GM21381 (cell line): Measurements from ENCODE around the gene ARHGAP45.
"Not testable (repeated sequence)": the region's sequence is repeated elsewhere in the genome, so short reads cannot be mapped to it uniquely, and the experiment has no call there.

Experiments
- ATAC-seq: cut with Tn5 transposase; IDR thresholded peaks from one replicate; pipeline ENCODE4 v1.9.1; 2021; ENCODE audit warnings: mild to moderate bottlenecking, moderate library complexity; ENCODE audit not compliant: unreplicated experiment

Gene ARHGAP45

GRCh38 chr19:1066748-1067340 is at the start of gene ARHGAP45:
TSS of gene ARHGAP45 (plus strand) at chr19:1067167. CDS start at chr19:1067406, 239 bp downstream.
- ATAC-seq: no peak

DNA sequence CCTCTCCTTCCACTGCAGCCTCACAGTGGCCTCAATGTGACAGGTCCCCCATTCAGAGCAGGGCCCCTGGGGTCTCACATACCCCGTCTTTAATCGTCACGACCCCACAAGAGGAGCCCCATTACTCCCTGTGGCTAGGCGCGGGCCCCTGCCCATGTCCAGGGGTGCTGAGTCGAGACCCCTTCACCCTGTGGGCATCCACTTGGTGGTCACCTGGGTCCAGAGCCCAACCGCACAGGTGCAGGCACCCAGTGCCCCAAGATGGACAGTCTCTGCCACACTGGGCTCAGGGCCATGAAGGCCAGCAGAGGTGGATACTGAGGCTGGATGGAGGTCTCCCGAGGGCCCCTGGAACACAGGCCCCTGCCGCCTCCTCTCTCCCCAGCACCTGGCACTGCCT is 49.1 kb upstream of the ARHGAP45 start:
- ATAC-seq: no peak

DNA sequence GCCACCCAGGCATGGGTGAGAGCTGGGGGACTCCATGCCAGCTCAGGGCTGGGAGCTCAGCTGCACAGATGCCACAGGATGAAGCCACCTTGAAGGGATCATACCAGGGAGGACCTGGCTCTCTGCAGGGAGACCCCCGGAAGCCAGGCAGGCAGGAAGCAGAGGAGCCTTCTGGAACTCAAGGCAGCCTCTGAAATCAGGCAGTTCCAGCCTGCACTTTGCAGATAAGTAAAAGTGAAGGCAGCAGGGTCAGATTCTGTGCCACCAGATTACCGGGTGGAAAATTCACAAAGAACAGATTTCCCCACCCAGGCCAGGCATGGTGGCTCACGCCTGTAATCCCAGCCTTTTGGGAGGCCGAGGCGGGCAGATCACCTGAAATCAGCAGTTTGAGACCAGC is 48.6 kb upstream of the ARHGAP45 start:
- no peak for ATAC-seq

DNA sequence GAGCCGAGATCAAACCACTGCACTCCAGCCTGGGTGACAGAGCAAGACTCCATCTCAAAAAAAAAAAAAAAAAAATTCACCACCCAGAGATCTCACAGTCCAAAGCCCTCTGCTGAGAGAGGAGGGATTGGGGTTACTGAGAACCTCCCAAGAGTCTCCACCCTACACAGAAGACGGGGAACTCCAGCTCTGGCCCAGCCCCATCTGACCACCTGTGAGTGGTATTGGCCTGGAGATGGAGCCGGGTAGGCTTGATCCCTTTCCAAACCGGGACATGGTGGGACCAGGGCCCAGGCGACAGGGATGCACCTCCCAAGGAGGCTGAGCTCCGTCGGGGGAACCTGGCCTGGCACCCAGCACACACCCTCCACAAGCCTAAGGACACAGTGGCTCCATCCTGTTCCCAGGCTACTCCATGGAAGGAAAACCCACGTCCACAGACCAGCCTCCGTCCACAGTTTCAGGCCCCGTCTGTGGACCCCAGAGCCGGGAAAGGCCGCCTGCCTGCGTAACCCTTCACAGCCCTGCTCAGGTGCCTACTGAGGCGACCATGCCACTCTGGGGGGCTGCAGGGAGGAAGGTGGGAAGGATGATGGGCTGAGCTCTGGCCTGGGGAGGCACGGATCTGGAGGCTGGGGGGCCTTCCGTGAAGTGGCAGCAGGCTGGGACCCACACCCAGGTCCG is 47.9 kb upstream of the ARHGAP45 start:
- no peak for ATAC-seq

DNA sequence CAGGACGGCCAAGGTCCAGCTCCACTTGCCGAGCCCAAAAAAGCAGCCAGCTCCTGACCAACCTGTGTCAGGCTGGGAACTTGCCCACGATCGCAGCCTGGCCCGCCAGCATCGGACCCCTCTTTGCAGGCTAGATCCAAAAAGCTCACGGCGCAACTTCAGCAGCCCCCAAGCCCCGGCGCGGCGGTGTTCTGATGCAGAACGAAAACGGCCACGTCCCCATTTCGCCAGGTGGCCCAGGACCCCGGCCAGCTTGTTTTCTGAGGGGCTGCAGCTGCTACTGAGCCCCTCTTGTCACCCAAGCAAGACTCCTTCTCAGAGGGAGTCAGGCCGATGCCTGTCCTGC is 47.4 kb upstream of the ARHGAP45 start:
- ATAC-seq: no peak

GRCh38 chr19:1019980-1020867 is 46.7 kb upstream of the ARHGAP45 start:
- no peak for ATAC-seq

- ATAC-seq: peak; percentile 74
These were observed 46.0 kb upstream of the ARHGAP45 start, which contains the start of gene TMEM259 for GRCh38 chr19:1020868-1021425. TSS of gene TMEM259 (minus strand) at chr19:1021123. CDS start at chr19:1020996, 127 bp downstream.

- ATAC-seq: not testable (repeated sequence)
These were observed 43.1 kb upstream of the ARHGAP45 start for GRCh38 chr19:1023883-1024188.

DNA sequence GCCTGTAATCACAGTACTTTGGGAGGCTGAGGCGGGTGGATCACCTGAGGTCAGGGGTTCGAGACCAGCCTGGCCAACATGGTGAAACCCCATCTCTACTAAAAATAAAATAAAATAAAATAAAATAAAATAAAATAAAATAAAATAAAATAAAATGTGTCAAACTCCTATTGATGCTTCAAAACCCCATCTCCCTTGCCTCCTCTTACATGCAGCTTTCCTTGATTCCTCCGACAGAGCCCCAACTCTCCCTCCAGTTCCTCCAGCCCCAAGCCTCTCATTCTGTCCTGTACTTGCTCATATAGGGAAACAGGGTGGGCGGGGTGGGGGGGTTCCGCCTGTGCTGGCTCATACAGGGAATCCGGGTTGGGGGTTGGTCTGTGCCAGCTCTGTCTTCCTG is 41.9 kb upstream of the ARHGAP45 start:
- not testable (repeated sequence) for ATAC-seq

DNA sequence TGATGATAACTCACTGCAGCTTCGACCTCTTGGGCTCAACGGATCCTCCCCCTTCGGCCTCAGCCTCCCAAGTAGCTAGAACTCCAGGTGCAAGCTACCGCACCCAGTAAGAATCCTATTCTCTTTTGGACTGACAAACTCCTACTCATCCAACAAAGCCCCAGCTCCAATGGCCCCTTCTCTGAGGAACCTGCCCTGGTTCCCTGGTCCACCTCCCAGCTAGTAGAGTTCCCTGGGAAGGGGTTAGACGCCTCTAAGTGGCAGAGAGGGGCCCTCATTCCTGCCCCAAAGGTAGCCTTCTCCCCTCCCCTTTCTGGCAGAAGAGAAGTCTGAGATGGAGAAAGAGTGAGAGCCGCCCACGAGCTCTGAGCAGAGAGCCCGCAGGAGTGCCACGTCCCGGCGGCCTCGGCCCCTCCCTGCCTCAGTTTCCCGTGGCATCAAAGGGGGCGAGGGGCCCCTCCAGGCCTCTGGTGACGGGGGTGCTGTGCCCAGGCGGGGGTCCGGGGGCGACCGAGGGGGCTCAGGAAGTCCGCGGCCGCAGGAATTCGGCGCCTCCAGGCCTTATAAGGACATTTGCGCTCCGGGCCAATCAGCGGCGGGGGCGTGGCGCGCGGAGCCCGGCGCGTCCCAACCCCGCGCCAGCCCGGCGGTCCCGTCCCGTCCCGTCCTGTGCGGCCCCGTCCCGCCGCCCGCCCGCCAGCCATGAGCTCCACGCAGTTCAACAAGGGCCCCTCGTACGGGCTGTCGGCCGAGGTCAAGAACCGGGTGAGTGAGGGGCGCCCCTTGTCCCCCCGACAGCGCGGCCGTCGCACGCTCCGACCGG is 40.8 kb upstream of the ARHGAP45 start, which contains the start of gene CNN2:
Gene CNN2 (plus strand): TSS at position 649 of the 823 bp plus-strand sequence. CDS start 54 bp downstream, at position 703.
- peak; percentile 53 for ATAC-seq

DNA sequence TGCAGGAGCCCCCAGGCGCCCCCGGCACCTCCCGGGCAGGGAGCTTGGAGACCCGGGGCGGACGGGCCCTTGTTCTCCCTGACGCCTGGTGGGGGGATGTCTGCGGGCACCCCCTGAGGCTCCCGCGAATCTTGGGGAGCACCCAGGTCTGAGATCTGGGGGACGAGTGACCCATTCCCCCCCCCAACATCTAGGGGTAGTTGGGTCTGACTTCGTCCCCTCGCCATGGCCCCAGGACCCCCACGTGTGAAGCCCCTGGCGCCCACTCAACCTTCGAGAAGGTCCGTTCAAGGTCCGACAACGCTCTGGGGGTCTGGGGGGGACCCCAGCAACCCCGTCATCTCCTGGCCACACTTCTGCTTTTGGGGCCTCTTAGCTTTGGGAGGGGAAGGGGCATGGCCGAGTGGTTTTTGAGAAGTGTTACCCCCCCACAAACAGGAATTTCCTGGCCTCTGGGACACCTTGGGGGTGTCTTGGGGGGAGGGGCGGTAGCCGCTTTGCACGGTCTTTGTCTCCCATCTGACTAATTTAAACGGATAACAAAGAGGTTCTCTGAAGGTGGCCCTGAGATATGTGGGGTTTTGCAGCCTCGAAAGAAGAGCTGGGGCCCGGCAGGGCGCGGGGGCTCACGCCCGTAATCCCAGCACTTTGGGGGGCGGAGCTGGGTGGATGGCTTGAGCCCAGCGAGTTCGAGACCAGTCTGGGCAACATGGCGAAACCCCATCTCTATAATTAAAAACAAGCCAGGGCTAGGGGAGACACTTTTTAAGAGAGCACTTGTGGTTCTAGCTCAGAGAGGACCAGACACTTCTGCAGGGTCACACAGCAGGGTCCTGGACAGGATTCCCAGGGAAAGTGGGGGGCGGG is 40.0 kb upstream of the ARHGAP45 start:
- ATAC-seq: no peak

- ATAC-seq: no peak
These were observed 39.3 kb upstream of the ARHGAP45 start for GRCh38 chr19:1027650-1028061.

DNA sequence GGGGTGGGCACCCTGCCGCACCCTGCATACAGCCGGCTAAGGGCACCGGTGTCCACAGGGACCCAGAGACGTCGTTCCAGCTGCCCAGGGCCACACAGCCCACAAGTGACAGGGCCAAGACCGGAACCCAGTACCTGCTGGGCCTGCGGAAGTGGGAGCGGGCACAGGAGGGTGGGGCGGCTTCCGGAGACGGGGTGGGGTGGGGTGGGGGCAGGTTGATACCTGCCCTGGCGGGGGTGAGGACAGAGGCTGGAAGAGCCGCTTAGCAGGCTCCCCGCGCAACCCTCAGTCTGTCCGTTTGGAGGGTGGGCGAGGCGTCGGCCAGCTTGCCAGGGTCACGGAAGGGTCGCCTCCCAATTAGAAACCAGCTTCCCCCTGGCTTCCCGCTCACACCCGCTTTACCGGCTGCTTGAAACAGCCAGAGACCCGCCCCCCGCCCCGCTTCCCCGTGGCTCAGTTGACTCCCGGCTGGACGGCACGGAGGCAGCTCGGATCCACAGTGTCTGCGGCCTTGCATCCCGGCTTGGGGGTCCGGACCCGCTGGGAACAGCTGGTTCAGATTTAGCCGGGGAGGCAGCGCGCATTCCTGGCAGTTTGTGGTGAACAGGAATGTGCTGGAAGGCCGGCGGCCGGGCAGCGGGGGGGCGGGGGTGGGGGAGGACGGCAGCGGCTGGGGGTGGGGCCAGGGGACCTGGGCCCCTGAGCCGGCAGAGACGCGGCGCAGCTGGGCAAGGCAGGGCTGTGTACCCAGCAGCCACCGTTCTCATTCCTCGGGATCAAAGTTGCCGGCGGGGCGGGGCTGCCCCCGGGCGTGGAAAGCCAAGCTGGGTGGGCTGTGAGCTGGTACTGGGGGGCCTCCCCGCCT is 38.7 kb upstream of the ARHGAP45 start:
- ATAC-seq: peak; percentile 31

GRCh38 chr19:1032264-1032867 is 34.6 kb upstream of the ARHGAP45 start:
- no peak for ATAC-seq

DNA sequence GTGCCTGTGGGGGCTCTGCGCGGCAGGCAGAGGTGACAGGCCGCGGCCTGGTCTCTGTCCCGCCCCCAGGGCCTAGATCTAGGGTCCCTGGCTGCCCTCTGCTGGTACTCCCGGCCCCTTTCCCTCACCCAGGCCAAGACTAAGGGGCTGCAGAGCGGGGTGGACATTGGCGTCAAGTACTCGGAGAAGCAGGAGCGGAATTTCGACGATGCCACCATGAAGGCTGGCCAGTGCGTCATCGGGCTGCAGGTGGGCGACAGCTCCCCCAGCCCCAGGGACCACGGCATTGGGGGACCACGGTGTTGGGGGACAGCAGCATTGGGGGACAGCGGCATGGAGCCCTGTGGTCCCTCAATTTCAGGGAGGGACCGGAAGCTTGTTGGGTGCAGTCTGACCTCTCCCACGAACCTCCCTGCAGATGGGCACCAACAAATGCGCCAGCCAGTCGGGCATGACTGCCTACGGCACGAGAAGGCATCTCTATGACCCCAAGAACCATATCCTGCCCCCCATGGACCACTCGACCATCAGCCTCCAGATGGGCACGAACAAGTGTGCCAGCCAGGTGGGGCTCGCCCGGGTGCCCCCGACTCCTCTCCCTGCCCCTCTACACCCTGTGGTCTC is 30.9 kb upstream of the ARHGAP45 start:
- no peak for ATAC-seq

DNA sequence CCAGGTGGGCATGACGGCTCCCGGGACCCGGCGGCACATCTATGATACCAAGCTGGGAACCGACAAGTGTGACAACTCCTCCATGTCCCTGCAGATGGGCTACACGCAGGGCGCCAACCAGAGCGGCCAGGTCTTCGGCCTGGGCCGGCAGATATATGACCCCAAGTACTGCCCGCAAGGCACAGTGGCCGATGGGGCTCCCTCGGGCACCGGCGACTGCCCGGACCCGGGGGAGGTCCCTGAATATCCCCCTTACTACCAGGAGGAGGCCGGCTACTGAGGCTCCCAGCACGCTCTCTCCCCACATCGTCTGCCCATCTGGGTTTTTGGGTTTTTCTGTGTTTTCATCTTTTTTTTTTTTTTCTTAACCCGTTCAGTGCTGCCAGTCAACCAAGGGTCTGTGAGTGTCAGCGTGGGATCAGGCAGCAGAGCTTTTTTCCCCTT is 29.3 kb upstream of the ARHGAP45 start:
- ATAC-seq: peak; percentile 8

GRCh38 chr19:1038978-1039645 is 27.9 kb upstream of the ARHGAP45 start:
- no peak for ATAC-seq
